ENCODE measurements around the gene ITPA. TPM values are rescaled to one million over a fixed set of nuclear protein-coding genes. Genes with fewer than 3 reads are reported as not detected.

The ITPA gene
- total and polyA plus RNA-seq, 2 of the 4 experiments (the other 2 are of a cell fraction) = 32.4 to 49.0 TPM

DNA sequence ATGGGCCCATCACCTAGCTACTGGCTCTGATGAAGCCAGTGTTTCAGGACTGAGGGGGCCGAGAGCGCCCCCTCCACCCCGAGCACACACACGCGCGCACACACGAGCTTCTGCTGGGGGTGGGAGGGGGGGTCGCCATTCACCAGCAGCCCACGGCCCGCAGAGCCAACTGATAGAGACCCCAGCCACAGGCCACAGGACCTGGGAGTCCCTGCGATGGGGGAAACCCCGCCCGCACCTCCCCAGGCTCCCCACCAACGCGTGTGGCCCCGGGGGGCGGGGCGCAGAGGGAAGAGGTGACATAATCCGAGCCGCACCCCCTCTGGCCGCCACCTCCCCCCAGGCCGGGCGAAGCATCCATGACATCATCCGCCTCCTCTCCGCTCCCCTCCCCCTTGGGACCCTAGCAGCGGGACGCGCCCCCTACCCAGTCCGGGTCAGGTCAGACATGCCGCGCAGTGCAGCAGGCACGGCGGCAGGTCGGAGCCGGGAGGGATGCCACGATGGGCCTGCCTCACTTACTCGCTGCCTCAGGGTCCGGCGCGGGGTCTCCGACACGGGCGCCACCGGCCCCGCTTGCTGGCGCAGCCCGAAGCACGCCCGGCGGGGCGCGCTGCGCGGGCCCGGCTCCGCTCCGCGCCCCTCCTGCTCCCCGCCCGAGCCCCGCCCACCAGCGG lies 36.2 kb upstream of the ITPA start, which contains the start of gene LZTS3:
Gene LZTS3, minus strand, starts transcription at position 617 of the 677 bp plus-strand sequence. CDS start 6,386 bp downstream, outside the sequence.
- intact Hi-C loops (cut with micrococcal nuclease) = no loop called here
- H3K56ac ChIP-seq (ENCODE audit: extremely low read depth, insufficient read depth, low read length) = peak within 1 kb of the TSS; percentile 7; the same call in 1 of the 2 replicates
- no peaks in the 10 kb centered on the region for H3K36me3 ChIP-seq (ENCODE audit: control insufficient read depth, insufficient read depth, low read length)
- H4K5ac ChIP-seq (ENCODE audit: low read depth, low read length) = peak within 1 kb of the TSS; percentile 52; the same call in 1 of the 2 replicates
- H3K4me1 ChIP-seq (ENCODE audit: control insufficient read depth, insufficient read depth, low read length) = no peaks in the 10 kb centered on the region; the same call in 1 of the 2 replicates
- H2AFZ ChIP-seq (replicated peaks; ENCODE audit: low read length, poor library complexity) = peak within 1 kb of the TSS; percentile 99
- H2BK15ac ChIP-seq (ENCODE audit: low read depth, low read length) = no peak within 1 kb of the TSS; the same call in 2 of the 3 replicates
- peak within 1 kb of the TSS; percentile 43 for H3K27ac ChIP-seq (ENCODE audit: insufficient read depth, low read length)
- DNase-seq (peak; percentile 63), ATAC-seq (ENCODE audit: low read depth) (peak; percentile 70)
- H3K9me3 ChIP-seq (ENCODE audit: control insufficient read depth, insufficient read depth, low read length) = no peaks in the 10 kb centered on the region
- peaks cover 28% of the 10 kb centered on the region for H3K27me3 ChIP-seq (ENCODE audit: control insufficient read depth, insufficient read depth, low read length)
- peak within 1 kb of the TSS; percentile 97 for H2AK9ac ChIP-seq (replicated peaks; ENCODE audit: low read depth, low read length, poor library complexity)
- peak; percentile 45; the same call in 1 of the 2 replicates for TF ChIP-seq MAZ (IDR thresholded peaks at IDR 0.05; ENCODE audit: borderline replicate concordance, low read depth, low read length)
- peak; percentile 57; the same call in 1 of the 2 replicates for TF ChIP-seq MXI1 (IDR thresholded peaks at IDR 0.05; ENCODE audit: borderline replicate concordance, low read depth, low read length)
- no peak for TF ChIP-seq CHD1 (IDR thresholded peaks at IDR 0.05; ENCODE audit: low read depth, low read length)
- TF ChIP-seq FOS (IDR thresholded peaks at IDR 0.05; ENCODE audit: low read depth, low read length) = 0 out of 2 replicates have a peak, but pooled peaks have one; percentile 10
- no peak for TF ChIP-seq RFX5 (IDR thresholded peaks at IDR 0.05; ENCODE audit: low read depth, low read length)
- no peak for TF ChIP-seq NFE2L2 (IDR thresholded peaks at IDR 0.05; ENCODE audit: low read depth, low read length)
- peak; percentile 27; the same call in 1 of the 2 replicates for TF ChIP-seq POLR2A (IDR thresholded peaks at IDR 0.05; ENCODE audit: low read depth, low read length)
- H2BK5ac ChIP-seq (ENCODE audit: low read depth, low read length, poor library complexity, severe bottlenecking) = peak within 1 kb of the TSS; percentile 37
- peak within 1 kb of the TSS; percentile 83 for H3K14ac ChIP-seq (replicated peaks; ENCODE audit: low read depth, low read length)
- peak within 1 kb of the TSS; percentile 80 for H3K4ac ChIP-seq (ENCODE audit: low read depth, low read length)
- no peak within 1 kb of the TSS for H2BK20ac ChIP-seq (ENCODE audit: low read depth, low read length)
- no TSS peak for BruUV-seq (replicated peaks)
- WGBS, 2 experiments (ENCODE audit: extremely low coverage in 2 of 2, insufficient read length in 1 of 2) = 0% methylated on average over 24 of the region's 62 CpGs; no CpG with 5 or more reads in 1 of the 2 experiments
- H3K9ac ChIP-seq (ENCODE audit: low read depth, low read length) = peak within 1 kb of the TSS; percentile 75
- peaks cover 0 to 8% of the 10 kb centered on the region in 2 experiments; a peak in 2 of 4 replicates for H3K79me1 ChIP-seq (ENCODE audit: low read depth in 1 of 2, low read length in 2 of 2)
- H3K18ac ChIP-seq (ENCODE audit: low read depth, low read length) = peak within 1 kb of the TSS; percentile 43
- peak within 1 kb of the TSS; percentile 15; the same call in 1 of the 2 replicates for H2AK5ac ChIP-seq (ENCODE audit: low read depth, low read length)
- peak within 1 kb of the TSS; percentile 91 for H3K4me3 ChIP-seq (ENCODE audit: insufficient read depth, low read depth, low read length)
- dilution Hi-C loops (cut with HindIII; ENCODE audit: low sequenced_read_pairs, unreplicated experiment) = no loop called here
- H2BK120ac ChIP-seq (ENCODE audit: low read depth, low read length) = no peak within 1 kb of the TSS; the same call in 1 of the 2 replicates
- in situ Hi-C loops (cut with MboI; ENCODE audit: low sequenced_read_pairs) = no loop called here
- peak within 1 kb of the TSS; percentile 56 to 68 for H4K8ac ChIP-seq (ENCODE audit: low read depth in 2 of 2, low read length in 2 of 2)
- CTCF ChIA-PET = interaction anchor here (0.5 kb wide), 1 partner anchor 120 kb away, joined by 3 read pairs; no protein-coding TSS in a partner anchor
- POLR2A ChIA-PET (ENCODE audit: unreplicated experiment) = no interaction called here
- H3K9me1 ChIP-seq (ENCODE audit: insufficient read depth, low read length) = no peaks in the 10 kb centered on the region
- peak within 1 kb of the TSS; percentile 80; the same call in 1 of the 2 replicates for H4K91ac ChIP-seq (ENCODE audit: insufficient read depth, low read depth, low read length)
- peak within 1 kb of the TSS; percentile 96 for H3K23ac ChIP-seq (ENCODE audit: low read depth, low read length)
- peak within 1 kb of the TSS; percentile 90 for H3K4me2 ChIP-seq (ENCODE audit: low read depth, low read length)
- H4K20me1 ChIP-seq (ENCODE audit: insufficient read depth, low read length) = no peaks in the 10 kb centered on the region

All from IMR-90 (cell line).